Measurements from ENCODE around the gene TNFSF9.

Gene TNFSF9

GRCh38 chr19:6514089-6514488, 16.7 kb upstream of the TNFSF9 start:
- no peaks in the 10 kb centered on the region for H3K4me1 ChIP-seq (ENCODE audit: control insufficient read depth, low read depth, low read length)
- H3K9me3 ChIP-seq (ENCODE audit: control insufficient read depth, low read depth, low read length), result no peaks in the 10 kb centered on the region
- no peak overlapping the region for H3K27ac ChIP-seq (ENCODE audit: low read length)
- no peaks in the 10 kb centered on the region for H3K36me3 ChIP-seq (ENCODE audit: control insufficient read depth, low read depth, low read length)
- no peak overlapping the region for H3K4me3 ChIP-seq (ENCODE audit: low read length)
- no peak overlapping the region for H3K9ac ChIP-seq (ENCODE audit: low read length)
- no peaks in the 10 kb centered on the region for H3K27me3 ChIP-seq (ENCODE audit: control insufficient read depth, insufficient read depth, low read length)

- no peak overlapping the region for H3K9ac ChIP-seq (ENCODE audit: low read length)
- no peak overlapping the region for H3K27ac ChIP-seq (ENCODE audit: low read length)
- H3K4me1 ChIP-seq (ENCODE audit: control insufficient read depth, low read depth, low read length), result no peaks in the 10 kb centered on the region
- no peaks in the 10 kb centered on the region for H3K36me3 ChIP-seq (ENCODE audit: control insufficient read depth, low read depth, low read length)
- H3K9me3 ChIP-seq (ENCODE audit: control insufficient read depth, low read depth, low read length), result no peaks in the 10 kb centered on the region
- no peaks in the 10 kb centered on the region for H3K27me3 ChIP-seq (ENCODE audit: control insufficient read depth, insufficient read depth, low read length)
- H3K4me3 ChIP-seq (ENCODE audit: low read length), result no peak overlapping the region
Measured at GRCh38 chr19:6514926-6515544, 15.8 kb upstream of the TNFSF9 start.

GRCh38 chr19:6516018-6516658, 14.7 kb upstream of the TNFSF9 start:
- Histone ChIP-seq H3K27ac (ENCODE audit: low read length) (no peak overlapping the region), H3K9me3 (ENCODE audit: control insufficient read depth, low read depth, low read length) (no peaks in the 10 kb centered on the region), H3K27me3 (ENCODE audit: control insufficient read depth, insufficient read depth, low read length) (no peaks in the 10 kb centered on the region), H3K9ac (ENCODE audit: low read length) (no peak overlapping the region), H3K4me1 (ENCODE audit: control insufficient read depth, low read depth, low read length) (no peaks in the 10 kb centered on the region), H3K36me3 (ENCODE audit: control insufficient read depth, low read depth, low read length) (no peaks in the 10 kb centered on the region), H3K4me3 (ENCODE audit: low read length) (peak overlapping the region; percentile 72)

- H3K27ac ChIP-seq (ENCODE audit: low read length), result no peak overlapping the region
- H3K36me3 ChIP-seq (ENCODE audit: control insufficient read depth, low read depth, low read length), result no peaks in the 10 kb centered on the region
- H3K9me3 ChIP-seq (ENCODE audit: control insufficient read depth, low read depth, low read length), result no peaks in the 10 kb centered on the region
- no peaks in the 10 kb centered on the region for H3K4me1 ChIP-seq (ENCODE audit: control insufficient read depth, low read depth, low read length)
- H3K4me3 ChIP-seq (ENCODE audit: low read length), result peak overlapping the region; percentile 72
- no peaks in the 10 kb centered on the region for H3K27me3 ChIP-seq (ENCODE audit: control insufficient read depth, insufficient read depth, low read length)
- H3K9ac ChIP-seq (ENCODE audit: low read length), result no peak overlapping the region
Measured at GRCh38 chr19:6516659-6517291, 14.1 kb upstream of the TNFSF9 start.

GRCh38 chr19:6518145-6518911, 12.5 kb upstream of the TNFSF9 start:
- H3K4me1 ChIP-seq (ENCODE audit: control insufficient read depth, low read depth, low read length), result no peaks in the 10 kb centered on the region
- no peaks in the 10 kb centered on the region for H3K36me3 ChIP-seq (ENCODE audit: control insufficient read depth, low read depth, low read length)
- H3K9me3 ChIP-seq (ENCODE audit: control insufficient read depth, low read depth, low read length), result no peaks in the 10 kb centered on the region
- H3K9ac ChIP-seq (ENCODE audit: low read length), result no peak overlapping the region
- no peak overlapping the region for H3K27ac ChIP-seq (ENCODE audit: low read length)
- H3K4me3 ChIP-seq (ENCODE audit: low read length), result no peak overlapping the region
- H3K27me3 ChIP-seq (ENCODE audit: control insufficient read depth, insufficient read depth, low read length), result no peaks in the 10 kb centered on the region

- no peak overlapping the region for H3K4me3 ChIP-seq (ENCODE audit: low read length)
- H3K27me3 ChIP-seq (ENCODE audit: control insufficient read depth, insufficient read depth, low read length), result no peaks in the 10 kb centered on the region
- H3K4me1 ChIP-seq (ENCODE audit: control insufficient read depth, low read depth, low read length), result no peaks in the 10 kb centered on the region
- no peaks in the 10 kb centered on the region for H3K36me3 ChIP-seq (ENCODE audit: control insufficient read depth, low read depth, low read length)
- H3K9ac ChIP-seq (ENCODE audit: low read length), result no peak overlapping the region
- no peak overlapping the region for H3K27ac ChIP-seq (ENCODE audit: low read length)
- no peaks in the 10 kb centered on the region for H3K9me3 ChIP-seq (ENCODE audit: control insufficient read depth, low read depth, low read length)
Measured at GRCh38 chr19:6519289-6519688, 11.5 kb upstream of the TNFSF9 start.

GRCh38 chr19:6521718-6522646, 8.8 kb upstream of the TNFSF9 start:
- H3K9me3 ChIP-seq (ENCODE audit: control insufficient read depth, low read depth, low read length), result no peaks in the 10 kb centered on the region
- no peak overlapping the region for H3K4me3 ChIP-seq (ENCODE audit: low read length)
- H3K27ac ChIP-seq (ENCODE audit: low read length), result no peak overlapping the region
- H3K9ac ChIP-seq (ENCODE audit: low read length), result no peak overlapping the region
- H3K27me3 ChIP-seq (ENCODE audit: control insufficient read depth, insufficient read depth, low read length), result no peaks in the 10 kb centered on the region
- no peaks in the 10 kb centered on the region for H3K4me1 ChIP-seq (ENCODE audit: control insufficient read depth, low read depth, low read length)
- no peaks in the 10 kb centered on the region for H3K36me3 ChIP-seq (ENCODE audit: control insufficient read depth, low read depth, low read length)

GRCh38 chr19:6522712-6523111, 8.1 kb upstream of the TNFSF9 start:
- H3K9ac ChIP-seq (ENCODE audit: low read length), result no peak overlapping the region
- no peak overlapping the region for H3K4me3 ChIP-seq (ENCODE audit: low read length)
- no peaks in the 10 kb centered on the region for H3K9me3 ChIP-seq (ENCODE audit: control insufficient read depth, low read depth, low read length)
- H3K27me3 ChIP-seq (ENCODE audit: control insufficient read depth, insufficient read depth, low read length), result no peaks in the 10 kb centered on the region
- no peak overlapping the region for H3K27ac ChIP-seq (ENCODE audit: low read length)
- H3K4me1 ChIP-seq (ENCODE audit: control insufficient read depth, low read depth, low read length), result no peaks in the 10 kb centered on the region
- no peaks in the 10 kb centered on the region for H3K36me3 ChIP-seq (ENCODE audit: control insufficient read depth, low read depth, low read length)

- Histone ChIP-seq H3K9ac (ENCODE audit: low read length) (no peak overlapping the region), H3K27me3 (ENCODE audit: control insufficient read depth, insufficient read depth, low read length) (peaks cover 3% of the 10 kb centered on the region), H3K4me1 (ENCODE audit: control insufficient read depth, low read depth, low read length) (peaks cover 4% of the 10 kb centered on the region), H3K27ac (ENCODE audit: low read length) (no peak overlapping the region), H3K9me3 (ENCODE audit: control insufficient read depth, low read depth, low read length) (no peaks in the 10 kb centered on the region), H3K4me3 (ENCODE audit: low read length) (no peak overlapping the region), H3K36me3 (ENCODE audit: control insufficient read depth, low read depth, low read length) (no peaks in the 10 kb centered on the region)
Measured at GRCh38 chr19:6524311-6524710, 6.5 kb upstream of the TNFSF9 start.

GRCh38 chr19:6527893-6528543, 2.8 kb upstream of the TNFSF9 start:
- H3K27me3 ChIP-seq (ENCODE audit: control insufficient read depth, insufficient read depth, low read length), result peaks cover 40% of the 10 kb centered on the region
- H3K36me3 ChIP-seq (ENCODE audit: control insufficient read depth, low read depth, low read length), result no peaks in the 10 kb centered on the region
- no peaks in the 10 kb centered on the region for H3K9me3 ChIP-seq (ENCODE audit: control insufficient read depth, low read depth, low read length)
- peaks cover 16% of the 10 kb centered on the region for H3K4me1 ChIP-seq (ENCODE audit: control insufficient read depth, low read depth, low read length)
- no peak overlapping the region for H3K4me3 ChIP-seq (ENCODE audit: low read length)
- H3K9ac ChIP-seq (ENCODE audit: low read length), result no peak overlapping the region
- H3K27ac ChIP-seq (ENCODE audit: low read length), result no peak overlapping the region
